ENCODE results near the gene WNT5A.

Gene WNT5A

GRCh38 chr3:55442861-55443260 is 44.2 kb downstream of the WNT5A start:
- DNase-seq, result no peak

- no peak for DNase-seq
Observed at GRCh38 chr3:55441499-55441898, 45.6 kb downstream of the WNT5A start.

GRCh38 chr3:55440104-55440708 is 46.9 kb downstream of the WNT5A start:
- no peak for DNase-seq

- DNase-seq, result no peak
Observed at GRCh38 chr3:55439657-55440056, 47.4 kb downstream of the WNT5A start.

- DNase-seq, result no peak
Observed at GRCh38 chr3:55436644-55437043, 50.5 kb downstream of the WNT5A start.

- no peak for DNase-seq
Observed at GRCh38 chr3:55435491-55435890, 51.6 kb downstream of the WNT5A start.

- DNase-seq, result no peak
Observed at GRCh38 chr3:55434789-55435188, 52.3 kb downstream of the WNT5A start.

- DNase-seq, result no peak
Observed at GRCh38 chr3:55431041-55431440, 56.1 kb downstream of the WNT5A start.

- DNase-seq, result no peak
Observed at GRCh38 chr3:55427739-55428138, 59.4 kb downstream of the WNT5A start.

- no peak for DNase-seq
Observed at GRCh38 chr3:55426486-55426885, 60.6 kb downstream of the WNT5A start.

GRCh38 chr3:55423782-55424181 is 63.3 kb downstream of the WNT5A start:
- no peak for DNase-seq

GRCh38 chr3:55417211-55417610 is 69.9 kb downstream of the WNT5A start:
- no peak for DNase-seq

GRCh38 chr3:55416331-55416821 is 70.7 kb downstream of the WNT5A start:
- DNase-seq, result no peak
